Mammary epithelial cell (primary cell): Measurements from ENCODE around the gene TMX4.

Experiments
- CTCF ChIP-seq, 2 donors: IDR thresholded peaks in 1 of 2; conservative IDR thresholded peaks in 1 of 2; 2 replicates each; pipeline ENCODE4 v1.5.1; 2011 to 2012; ENCODE audit warnings: inconsistent platforms in 2 of 2, low read length in 2 of 2, mild to moderate bottlenecking in 2 of 2, control low read depth in 1 of 2, low read depth in 1 of 2; ENCODE audit not compliant: insufficient read depth in 1 of 2; ENCODE audit errors: extremely low read depth in 1 of 2
- EZH2 ChIP-seq: IDR thresholded peaks from 2 replicates; pipeline ENCODE4 v1.6.1; 2012; ENCODE audit warnings: low read length, inconsistent platforms, borderline replicate concordance

DNA sequence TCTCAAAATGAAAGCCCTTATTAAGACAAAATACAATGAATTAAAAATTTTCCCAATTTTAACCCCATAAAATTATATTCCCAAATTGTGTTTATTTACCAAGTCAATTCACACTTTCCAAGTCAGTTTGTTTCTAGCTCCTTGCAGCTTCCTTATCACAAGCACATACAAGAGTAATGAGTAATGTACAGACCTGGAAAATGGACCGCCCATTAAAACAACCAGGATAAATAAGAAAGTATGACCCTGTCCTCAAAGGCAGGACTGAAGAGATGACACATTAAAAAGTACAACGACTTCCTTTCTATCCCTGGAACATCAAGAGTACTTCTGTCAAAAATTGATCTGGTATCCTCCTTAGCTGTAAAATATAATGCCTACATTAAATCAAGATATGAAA lies 47.1 kb upstream of the TMX4 start:
- TF ChIP-seq EZH2 (no peak), CTCF (conservative IDR thresholded peaks at IDR 0.05 in 1 of 2, IDR thresholded peaks at IDR 0.05 in 1 of 2; ENCODE audit: extremely low read depth in 1 of 2, insufficient read depth in 1 of 2, low read depth in 1 of 2, low read length in 2 of 2) (no peak)
